ENCODE data around the gene PTPRN2. TPM values are rescaled to one million over a fixed set of nuclear protein-coding genes. Genes with fewer than 3 reads are reported as not detected.

The PTPRN2 gene
- total and polyA plus RNA-seq, 9 of the 15 experiments (the other 6 are each of a cell fraction or from before 2014, with no cell fraction given): not detected

DNA sequence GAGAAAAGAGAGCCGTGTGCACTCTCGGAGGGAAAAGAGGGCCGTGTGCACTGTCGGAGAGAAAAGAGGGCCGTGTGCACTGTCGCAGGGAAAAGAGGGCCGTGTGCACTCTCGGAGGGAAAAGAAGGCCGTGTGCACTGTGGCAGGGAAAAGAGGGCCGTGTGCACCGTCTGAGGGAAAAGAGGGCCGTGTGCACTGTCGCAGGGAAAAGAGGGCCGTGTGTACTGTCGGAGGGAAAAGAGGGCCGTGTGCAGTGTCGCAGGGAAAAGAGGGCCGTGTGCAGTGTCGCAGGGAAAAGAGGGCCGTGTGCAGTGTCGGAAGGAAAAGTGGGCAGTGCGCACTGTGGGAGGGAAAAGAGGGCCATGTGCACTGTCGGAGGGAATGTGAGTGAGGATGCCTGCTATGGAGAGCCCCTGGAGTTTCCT is 1062.1 kb downstream of the PTPRN2 start (continued):
- TF ChIP-seq, protein P1, sequence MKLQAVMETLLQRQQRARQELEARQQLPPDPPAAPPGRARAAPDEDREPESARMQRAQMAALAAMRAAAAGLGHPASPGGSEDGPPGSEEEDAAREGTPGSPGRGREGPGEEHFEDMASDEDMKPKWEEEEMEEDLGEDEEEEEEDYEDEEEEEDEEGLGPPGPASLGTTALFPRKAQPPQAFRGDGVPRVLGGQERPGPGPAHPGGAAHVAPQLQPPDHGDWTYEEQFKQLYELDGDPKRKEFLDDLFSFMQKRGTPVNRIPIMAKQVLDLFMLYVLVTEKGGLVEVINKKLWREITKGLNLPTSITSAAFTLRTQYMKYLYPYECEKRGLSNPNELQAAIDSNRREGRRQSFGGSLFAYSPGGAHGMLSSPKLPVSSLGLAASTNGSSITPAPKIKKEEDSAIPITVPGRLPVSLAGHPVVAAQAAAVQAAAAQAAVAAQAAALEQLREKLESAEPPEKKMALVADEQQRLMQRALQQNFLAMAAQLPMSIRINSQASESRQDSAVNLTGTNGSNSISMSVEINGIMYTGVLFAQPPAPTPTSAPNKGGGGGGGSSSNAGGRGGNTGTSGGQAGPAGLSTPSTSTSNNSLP (IDR thresholded peaks at IDR 0.05; ENCODE audit: borderline replicate concordance, low read depth, low read length): no peak
- TF ChIP-seq EP400 (IDR thresholded peaks at IDR 0.05) (no peak), FOS (IDR thresholded peaks at IDR 0.05; ENCODE audit: extremely low read depth, insufficient read length) (no peak), TCF3 (CRISPR knock-in tag; IDR thresholded peaks at IDR 0.05) (no peak), ZNF431 (CRISPR knock-in tag; IDR thresholded peaks at IDR 0.05) (no peak), TGIF2 (CRISPR knock-in tag; IDR thresholded peaks at IDR 0.05) (no peak), ZNF282 (CRISPR knock-in tag; IDR thresholded peaks at IDR 0.05) (no peak), ZNF766 (CRISPR knock-in tag; conservative IDR thresholded peaks at IDR 0.05) (no peak), KDM1A (IDR thresholded peaks at IDR 0.05) (no peak), SETDB1 (IDR thresholded peaks at IDR 0.05; ENCODE audit: low read length) (no peak), RCOR1 (IDR thresholded peaks at IDR 0.05; ENCODE audit: borderline replicate concordance in 1 of 2, low read depth in 2 of 2, low read length in 2 of 2) (peak in 1 of 2 experiments; percentile 72; a peak in 2 of 4 replicates), CHD1 (IDR thresholded peaks at IDR 0.05; ENCODE audit: low read length) (no peak), RFX7 (CRISPR knock-in tag; IDR thresholded peaks at IDR 0.05) (no peak), ETS2 (tag; IDR thresholded peaks at IDR 0.05; ENCODE audit: borderline replicate concordance, poor library complexity, severe bottlenecking) (no peak), PURB (CRISPR knock-in tag; IDR thresholded peaks at IDR 0.05; ENCODE audit: low read depth) (no peak), L3MBTL2 (IDR thresholded peaks at IDR 0.05) (peak; percentile 90; the same call in 1 of the 2 replicates), SMARCC2 (IDR thresholded peaks at IDR 0.05; ENCODE audit: low read depth) (no peak), JUND (IDR thresholded peaks at IDR 0.05; ENCODE audit: borderline replicate concordance, low read depth, low read length) (peak; percentile 61; the same call in 1 of the 2 replicates), JUND (tag; IDR thresholded peaks at IDR 0.05; ENCODE audit: borderline replicate concordance, low read depth, low read length) (no peak; the same call in 2 of the 3 replicates), ESRRA (IDR thresholded peaks at IDR 0.05; ENCODE audit: borderline replicate concordance, low read depth) (peak; percentile 42; the same call in 1 of the 2 replicates)
- TF ChIP-seq, protein P2, sequence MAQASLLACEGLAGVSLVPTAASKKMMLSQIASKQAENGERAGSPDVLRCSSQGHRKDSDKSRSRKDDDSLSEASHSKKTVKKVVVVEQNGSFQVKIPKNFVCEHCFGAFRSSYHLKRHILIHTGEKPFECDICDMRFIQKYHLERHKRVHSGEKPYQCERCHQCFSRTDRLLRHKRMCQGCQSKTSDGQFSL (CRISPR knock-in tag; IDR thresholded peaks at IDR 0.05): no peak
- TF ChIP-seq, protein P2 (tag; IDR thresholded peaks at IDR 0.05): no peak
- TF ChIP-seq, protein P3, sequence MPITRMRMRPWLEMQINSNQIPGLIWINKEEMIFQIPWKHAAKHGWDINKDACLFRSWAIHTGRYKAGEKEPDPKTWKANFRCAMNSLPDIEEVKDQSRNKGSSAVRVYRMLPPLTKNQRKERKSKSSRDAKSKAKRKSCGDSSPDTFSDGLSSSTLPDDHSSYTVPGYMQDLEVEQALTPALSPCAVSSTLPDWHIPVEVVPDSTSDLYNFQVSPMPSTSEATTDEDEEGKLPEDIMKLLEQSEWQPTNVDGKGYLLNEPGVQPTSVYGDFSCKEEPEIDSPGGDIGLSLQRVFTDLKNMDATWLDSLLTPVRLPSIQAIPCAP (CRISPR knock-in tag; IDR thresholded peaks at IDR 0.05; ENCODE audit: borderline replicate concordance): no peak
- TF ChIP-seq, protein P4, sequence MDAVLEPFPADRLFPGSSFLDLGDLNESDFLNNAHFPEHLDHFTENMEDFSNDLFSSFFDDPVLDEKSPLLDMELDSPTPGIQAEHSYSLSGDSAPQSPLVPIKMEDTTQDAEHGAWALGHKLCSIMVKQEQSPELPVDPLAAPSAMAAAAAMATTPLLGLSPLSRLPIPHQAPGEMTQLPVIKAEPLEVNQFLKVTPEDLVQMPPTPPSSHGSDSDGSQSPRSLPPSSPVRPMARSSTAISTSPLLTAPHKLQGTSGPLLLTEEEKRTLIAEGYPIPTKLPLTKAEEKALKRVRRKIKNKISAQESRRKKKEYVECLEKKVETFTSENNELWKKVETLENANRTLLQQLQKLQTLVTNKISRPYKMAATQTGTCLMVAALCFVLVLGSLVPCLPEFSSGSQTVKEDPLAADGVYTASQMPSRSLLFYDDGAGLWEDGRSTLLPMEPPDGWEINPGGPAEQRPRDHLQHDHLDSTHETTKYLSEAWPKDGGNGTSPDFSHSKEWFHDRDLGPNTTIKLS (IDR thresholded peaks at IDR 0.05; ENCODE audit: borderline replicate concordance, low read depth): no peak
- TF ChIP-seq, protein P5, sequence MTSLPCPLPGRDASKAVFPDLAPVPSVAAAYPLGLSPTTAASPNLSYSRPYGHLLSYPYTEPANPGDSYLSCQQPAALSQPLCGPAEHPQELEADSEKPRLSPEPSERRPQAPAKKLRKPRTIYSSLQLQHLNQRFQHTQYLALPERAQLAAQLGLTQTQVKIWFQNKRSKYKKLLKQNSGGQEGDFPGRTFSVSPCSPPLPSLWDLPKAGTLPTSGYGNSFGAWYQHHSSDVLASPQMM (CRISPR knock-in tag; IDR thresholded peaks at IDR 0.05): no peak
